Fibroblast of mammary gland (primary cell): ENCODE measurements around the gene GCAT.

Source experiments
- DNase-seq: peaks from one replicate; pipeline ENCODE4 v3.0.0-alpha.2; 2010; ENCODE audit warnings: low read depth
- H3K4me3 ChIP-seq: 2 replicates; pipeline ENCODE4 v1.5.1; 2011; ENCODE audit warnings: low read depth, mild to moderate bottlenecking, low read length, moderate library complexity; ENCODE audit not compliant: control insufficient read depth
- TF ChIP-seq, protein P1 (sequence below): conservative IDR thresholded peaks from 2 replicates; pipeline ENCODE4 v1.5.1; 2011; ENCODE audit warnings: low read depth, low read length, inconsistent platforms; ENCODE audit not compliant: control insufficient read depth, insufficient read depth

The GCAT gene

DNA sequence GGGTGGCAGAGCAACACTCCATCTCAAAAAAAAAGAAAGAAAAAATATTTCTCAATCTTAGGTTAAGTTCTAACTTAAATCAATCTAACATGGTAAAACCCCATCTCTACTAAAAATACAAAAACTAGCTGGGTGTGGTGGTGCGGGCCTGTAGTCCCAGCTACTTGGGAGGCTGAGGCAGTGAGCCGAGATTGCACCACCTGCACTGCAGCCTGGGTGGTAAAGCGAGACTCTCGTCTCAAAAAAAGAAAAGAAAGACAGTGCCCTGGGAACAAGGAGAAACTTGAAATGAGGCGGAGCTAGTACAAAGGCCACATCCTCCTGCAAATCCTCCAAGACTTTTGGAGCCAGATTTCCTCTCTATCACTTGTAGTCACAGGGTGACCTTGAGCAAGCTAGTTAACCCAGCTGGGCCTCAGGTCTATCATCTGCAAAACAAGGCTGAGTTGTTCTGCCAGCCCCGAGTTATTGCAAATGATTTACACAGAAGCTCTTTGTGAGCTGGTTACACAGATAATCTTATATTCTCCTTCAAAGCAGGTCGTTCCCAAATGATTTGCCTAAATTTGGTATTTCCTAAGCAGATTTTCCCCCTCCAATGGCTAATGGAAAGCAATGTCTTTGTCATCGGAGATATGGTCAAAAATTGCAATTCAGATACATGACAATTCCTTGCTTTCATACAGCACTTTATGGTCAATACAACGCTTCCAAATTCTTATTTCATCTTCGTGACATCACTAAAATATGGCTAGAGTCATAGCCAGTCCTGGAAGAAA, 34.5 kb downstream of the GCAT start:
- DNase-seq, result no peak
- H3K4me3 ChIP-seq, result no peak overlapping the region
- TF ChIP-seq, protein P1, sequence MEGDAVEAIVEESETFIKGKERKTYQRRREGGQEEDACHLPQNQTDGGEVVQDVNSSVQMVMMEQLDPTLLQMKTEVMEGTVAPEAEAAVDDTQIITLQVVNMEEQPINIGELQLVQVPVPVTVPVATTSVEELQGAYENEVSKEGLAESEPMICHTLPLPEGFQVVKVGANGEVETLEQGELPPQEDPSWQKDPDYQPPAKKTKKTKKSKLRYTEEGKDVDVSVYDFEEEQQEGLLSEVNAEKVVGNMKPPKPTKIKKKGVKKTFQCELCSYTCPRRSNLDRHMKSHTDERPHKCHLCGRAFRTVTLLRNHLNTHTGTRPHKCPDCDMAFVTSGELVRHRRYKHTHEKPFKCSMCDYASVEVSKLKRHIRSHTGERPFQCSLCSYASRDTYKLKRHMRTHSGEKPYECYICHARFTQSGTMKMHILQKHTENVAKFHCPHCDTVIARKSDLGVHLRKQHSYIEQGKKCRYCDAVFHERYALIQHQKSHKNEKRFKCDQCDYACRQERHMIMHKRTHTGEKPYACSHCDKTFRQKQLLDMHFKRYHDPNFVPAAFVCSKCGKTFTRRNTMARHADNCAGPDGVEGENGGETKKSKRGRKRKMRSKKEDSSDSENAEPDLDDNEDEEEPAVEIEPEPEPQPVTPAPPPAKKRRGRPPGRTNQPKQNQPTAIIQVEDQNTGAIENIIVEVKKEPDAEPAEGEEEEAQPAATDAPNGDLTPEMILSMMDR, result no peak

DNA sequence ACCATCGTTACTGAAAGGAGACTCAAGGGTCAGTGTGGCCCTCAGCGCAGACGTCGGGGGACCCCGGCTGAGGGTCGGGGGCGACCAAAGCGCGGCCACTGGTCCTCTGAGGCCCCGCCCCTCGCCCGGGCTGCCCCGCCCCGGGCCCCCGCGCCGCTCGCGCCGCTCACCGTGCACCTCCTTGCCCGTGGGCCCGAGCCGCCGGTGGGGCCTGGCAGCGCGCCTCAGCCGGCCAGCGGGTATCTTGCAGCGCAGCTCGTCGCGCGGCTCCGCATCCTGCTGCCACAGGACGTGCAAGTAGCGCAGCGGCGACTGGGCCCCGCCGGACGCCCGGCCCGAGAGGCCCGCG, 36.0 kb downstream of the GCAT start:
- no peak for DNase-seq
- TF ChIP-seq, protein P1, result no peak
- peak overlapping the region; percentile 73 for H3K4me3 ChIP-seq

DNA sequence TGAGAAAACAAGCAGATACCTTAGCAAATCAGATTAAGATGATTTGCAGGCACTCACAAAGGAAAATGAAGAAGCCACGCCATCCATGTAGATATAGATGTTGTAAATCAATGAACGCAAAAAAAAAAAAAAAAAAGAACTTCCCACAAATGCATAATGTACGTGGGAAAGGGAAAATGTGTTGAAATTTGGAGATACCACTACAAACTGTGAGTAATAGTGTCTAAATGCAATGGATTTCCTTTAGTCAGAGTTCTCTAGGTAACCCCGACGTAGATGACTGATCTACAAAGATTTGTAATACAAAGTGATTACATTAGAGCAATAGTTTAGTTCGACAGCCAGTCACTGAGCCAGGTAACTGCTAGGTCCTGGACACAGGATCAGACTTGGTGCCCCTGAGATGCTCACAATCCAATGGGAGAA, 37.2 kb downstream of the GCAT start:
- TF ChIP-seq, protein P1, result no peak
- H3K4me3 ChIP-seq, result peak overlapping the region; percentile 34
- peak; percentile 29 for DNase-seq

DNA sequence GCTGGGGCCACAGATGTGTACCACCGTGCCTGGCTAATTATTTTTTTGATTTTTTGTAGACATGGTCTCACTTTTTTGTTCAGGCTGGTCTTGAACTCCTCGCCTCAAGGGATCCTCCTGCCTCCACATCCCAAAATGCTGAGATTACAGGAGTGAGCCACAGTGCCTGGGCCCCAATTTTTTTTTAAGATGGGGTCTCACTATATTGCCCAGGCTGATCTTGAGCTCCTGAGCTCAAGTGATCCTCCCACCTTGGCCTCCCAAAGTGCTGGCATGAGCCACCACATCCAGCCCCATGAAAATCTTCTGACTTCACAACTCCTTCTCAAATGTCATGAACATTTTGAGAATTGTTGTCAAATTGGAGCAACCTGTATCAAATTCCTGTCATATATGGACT, 38.7 kb downstream of the GCAT start:
- DNase-seq, result no peak
- TF ChIP-seq, protein P1, result no peak
- no peak overlapping the region for H3K4me3 ChIP-seq

DNA sequence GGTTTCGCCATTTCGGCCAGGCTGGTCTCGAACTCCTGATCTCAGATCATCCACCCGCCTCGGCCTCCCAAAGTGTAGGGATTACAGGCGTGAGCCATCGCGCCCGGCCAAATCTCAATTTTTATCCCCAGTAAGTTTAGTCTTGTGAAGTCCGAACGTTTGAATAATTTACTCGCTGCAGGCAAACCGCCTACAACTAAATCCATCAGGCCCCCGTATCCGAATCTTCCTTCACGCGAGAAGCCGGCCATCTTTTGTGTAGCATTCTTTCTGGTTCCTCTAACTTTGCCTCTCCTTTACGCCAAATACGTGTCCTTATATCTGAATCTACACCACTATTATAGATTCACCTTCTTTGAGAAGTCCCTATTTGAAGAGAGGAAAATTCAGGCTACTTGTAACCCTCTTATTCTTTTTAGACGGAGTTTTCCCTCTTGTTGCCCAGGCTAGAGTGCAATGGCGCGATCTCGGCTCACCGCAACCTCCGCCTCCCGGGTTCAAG, 40.9 kb downstream of the GCAT start:
- peak; percentile 49 for DNase-seq
- H3K4me3 ChIP-seq, result peak overlapping the region; percentile 98
- TF ChIP-seq, protein P1, result no peak

DNA sequence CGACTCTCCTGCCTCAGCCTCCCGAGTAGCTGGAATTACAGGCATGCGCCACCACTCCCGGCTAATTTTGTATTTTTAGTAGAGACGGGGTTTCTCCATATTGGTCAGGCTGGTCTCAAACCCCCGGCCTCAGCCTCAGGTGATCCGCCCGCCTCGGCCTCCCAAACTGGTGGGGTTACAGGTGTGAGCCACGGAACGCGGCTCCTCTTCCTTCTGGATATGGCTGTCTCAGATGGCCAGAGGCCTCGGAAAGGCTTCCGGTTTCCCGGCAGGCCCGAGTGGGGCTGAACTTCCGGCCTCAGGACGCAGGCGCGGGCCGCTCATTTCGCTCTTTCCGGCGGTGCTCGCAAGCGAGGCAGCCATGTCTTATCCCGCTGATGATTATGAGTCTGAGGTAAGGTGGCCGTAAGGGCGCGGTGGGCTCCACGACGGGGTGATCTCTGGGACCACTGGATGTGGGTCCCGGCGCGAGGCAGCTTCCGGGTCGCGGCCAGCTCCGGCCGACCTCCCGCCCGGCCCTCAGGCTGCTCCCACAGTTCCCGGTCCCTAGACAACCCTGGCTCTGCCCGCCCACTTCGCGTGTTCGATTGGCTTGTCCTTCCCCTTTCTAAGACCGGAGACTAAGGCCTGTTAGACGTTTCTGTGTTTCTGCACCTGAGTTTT, 41.5 kb downstream of the GCAT start, which contains the start of gene EIF3L:
Gene EIF3L (plus strand): TSS at position 331 of the 663 bp plus-strand sequence. CDS start 31 bp downstream, at position 362.
- peak within 1 kb of the TSS; percentile 98 for H3K4me3 ChIP-seq
- peak; percentile 81 for DNase-seq
- TF ChIP-seq, protein P1, result no peak
